Activated B cell treated with CpG ODN at 0.5 μM for 24 hours (primary cell): ENCODE data around the gene GOT1. TPM values are rescaled to one million over a fixed set of nuclear protein-coding genes. Genes with fewer than 3 reads are reported as not detected.

Source experiments
- ATAC-seq: fragments of 200-7000 bp; cut with Tn5 transposase; one replicate; pipeline ENCODE4 v1.10.0; 2021; ENCODE audit warnings: low read depth, mild to moderate bottlenecking, moderate library complexity
- CTCF ChIA-PET: fragments of 350-600 bp; sonication (Branson Sonifier 250); formaldehyde crosslinking; loops from one replicate; lab custom pipeline; 2021; ENCODE audit warnings: antibody characterized with exemption; lab: Charles Lee
- POLR2A ChIA-PET: fragments of 350-600 bp; sonication (Branson Sonifier 250); formaldehyde crosslinking; loops from one replicate; lab custom pipeline; 2021; ENCODE audit warnings: antibody characterized with exemption; lab: Charles Lee
- DNase-seq: peaks from one replicate; pipeline ENCODE4 v3.0.0; 2022
- H3K27ac Mint-ChIP-seq: one replicate; pipeline ENCODE4 v1.8.0; 2020; ENCODE audit warnings: mixed read lengths
- H3K27me3 Mint-ChIP-seq: one replicate; pipeline ENCODE4 v1.8.0; 2021; ENCODE audit warnings: mixed read lengths
- H3K36me3 Mint-ChIP-seq: one replicate; pipeline ENCODE4 v1.8.0; 2021; ENCODE audit warnings: low read depth, mixed read lengths
- H3K4me1 Mint-ChIP-seq: one replicate; pipeline ENCODE4 v1.8.0; 2021; ENCODE audit warnings: mixed read lengths
- H3K4me3 Mint-ChIP-seq: one replicate; pipeline ENCODE4 v1.8.0; 2020; ENCODE audit warnings: mild to moderate bottlenecking, mixed read lengths
- H3K9me3 Mint-ChIP-seq: one replicate; pipeline ENCODE4 v1.8.0; 2020; ENCODE audit warnings: mixed read lengths
- intact Hi-C: fragments of 100-400 bp; cut with micrococcal nuclease; formaldehyde crosslinking; loops from one replicate; pipeline ENCODE4 v1.15.1; 2024
- total RNA-seq: library from RNA; stranded (reverse); gene quantifications from 2 replicates; pipeline ENCODE4 v1.2.3, GENCODE V29; 2022
- TF ChIP-seq, protein P1 (sequence below): fragments of 200-600 bp; IDR thresholded peaks from one replicate; pipeline ENCODE4 v1.8.0; 2022; ENCODE audit warnings: antibody characterized with exemption, mild to moderate bottlenecking

The GOT1 gene
- total RNA-seq, 1 donor from 2014 or later = 31.4 TPM

DNA sequence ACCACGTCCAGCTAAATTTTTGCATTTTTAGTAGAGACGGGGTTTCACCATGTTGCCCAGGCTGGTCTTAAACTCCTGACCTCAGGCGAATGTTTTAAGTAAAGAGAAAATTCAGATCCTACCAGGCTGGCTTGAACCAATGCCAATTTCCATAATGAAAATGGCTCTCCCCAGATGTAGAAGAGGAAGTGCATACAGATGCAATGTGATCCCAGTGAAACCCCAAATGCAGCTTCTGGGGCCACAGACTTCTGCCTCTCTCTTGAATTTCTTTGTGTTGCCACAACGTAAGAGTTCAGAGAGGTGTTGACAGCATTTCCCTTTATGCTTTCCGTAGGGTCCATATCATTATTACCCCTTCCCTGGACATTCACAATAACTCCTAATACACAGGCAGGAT lies 29.6 kb upstream of the GOT1 start:
- no peak for ATAC-seq
- intact Hi-C loops = no loop called here
- no peaks in the 10 kb centered on the region for H3K36me3 Mint-ChIP-seq
- H3K4me1 Mint-ChIP-seq = no peaks in the 10 kb centered on the region
- DNase-seq = no peak
- peaks cover 25% of the 10 kb centered on the region for H3K27me3 Mint-ChIP-seq
- H3K4me3 Mint-ChIP-seq = no peak overlapping the region
- POLR2A ChIA-PET = no interaction called here
- TF ChIP-seq, protein P1, sequence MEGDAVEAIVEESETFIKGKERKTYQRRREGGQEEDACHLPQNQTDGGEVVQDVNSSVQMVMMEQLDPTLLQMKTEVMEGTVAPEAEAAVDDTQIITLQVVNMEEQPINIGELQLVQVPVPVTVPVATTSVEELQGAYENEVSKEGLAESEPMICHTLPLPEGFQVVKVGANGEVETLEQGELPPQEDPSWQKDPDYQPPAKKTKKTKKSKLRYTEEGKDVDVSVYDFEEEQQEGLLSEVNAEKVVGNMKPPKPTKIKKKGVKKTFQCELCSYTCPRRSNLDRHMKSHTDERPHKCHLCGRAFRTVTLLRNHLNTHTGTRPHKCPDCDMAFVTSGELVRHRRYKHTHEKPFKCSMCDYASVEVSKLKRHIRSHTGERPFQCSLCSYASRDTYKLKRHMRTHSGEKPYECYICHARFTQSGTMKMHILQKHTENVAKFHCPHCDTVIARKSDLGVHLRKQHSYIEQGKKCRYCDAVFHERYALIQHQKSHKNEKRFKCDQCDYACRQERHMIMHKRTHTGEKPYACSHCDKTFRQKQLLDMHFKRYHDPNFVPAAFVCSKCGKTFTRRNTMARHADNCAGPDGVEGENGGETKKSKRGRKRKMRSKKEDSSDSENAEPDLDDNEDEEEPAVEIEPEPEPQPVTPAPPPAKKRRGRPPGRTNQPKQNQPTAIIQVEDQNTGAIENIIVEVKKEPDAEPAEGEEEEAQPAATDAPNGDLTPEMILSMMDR = no peak
- H3K27ac Mint-ChIP-seq = no peak overlapping the region
- no peaks in the 10 kb centered on the region for H3K9me3 Mint-ChIP-seq
- CTCF ChIA-PET = no interaction called here

DNA sequence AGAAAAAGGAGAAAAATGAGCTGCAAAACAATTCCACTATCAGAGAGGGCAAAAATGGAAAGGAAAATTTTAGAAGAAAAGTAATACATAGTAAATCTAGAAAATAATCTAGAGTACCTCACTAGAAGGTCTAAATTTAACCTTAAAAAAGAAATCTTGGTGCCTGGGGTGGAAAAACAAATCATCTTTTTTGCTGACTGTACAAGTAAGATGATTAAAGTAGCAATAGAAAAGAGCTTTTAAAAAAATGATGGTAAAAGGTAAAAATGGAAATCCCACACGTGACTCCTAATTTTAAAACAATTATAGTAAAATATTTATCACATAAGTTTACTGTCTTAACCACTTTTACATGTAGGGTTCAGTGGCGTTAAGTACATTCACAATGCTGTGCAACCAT lies 28.8 kb upstream of the GOT1 start:
- CTCF ChIA-PET = no interaction called here

DNA sequence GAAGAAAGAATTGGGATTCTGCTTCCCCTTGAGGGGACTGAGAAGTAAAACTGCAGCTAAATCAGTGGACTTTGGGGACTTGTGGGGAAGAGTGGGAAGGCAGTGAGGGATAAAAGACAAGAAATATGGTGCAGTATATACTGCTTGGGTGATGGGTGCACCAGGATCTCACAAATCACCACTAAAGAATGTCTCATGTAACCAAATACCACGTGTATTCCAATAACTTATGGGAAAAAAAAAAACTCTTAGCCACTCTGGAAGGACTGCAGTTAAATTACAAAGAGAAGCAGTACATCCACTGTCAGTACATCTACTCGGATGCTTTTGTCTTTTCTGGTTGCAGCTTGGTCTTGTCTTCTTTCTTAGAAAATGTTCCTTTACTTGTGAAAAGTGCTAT lies 27.4 kb upstream of the GOT1 start:
- POLR2A ChIA-PET = no interaction called here

More for the DNA sequence above, 28.8 kb upstream of the GOT1 start:
- Mint-ChIP-seq H3K27me3 (peaks cover 25% of the 10 kb centered on the region), H3K4me3 (no peak overlapping the region), H3K36me3 (no peaks in the 10 kb centered on the region), H3K9me3 (no peaks in the 10 kb centered on the region), H3K27ac (no peak overlapping the region), H3K4me1 (no peaks in the 10 kb centered on the region)
- intact Hi-C loops = no loop called here
- ATAC-seq = no peak
- TF ChIP-seq, protein P1 = no peak
- POLR2A ChIA-PET = no interaction called here
- no peak for DNase-seq

DNA sequence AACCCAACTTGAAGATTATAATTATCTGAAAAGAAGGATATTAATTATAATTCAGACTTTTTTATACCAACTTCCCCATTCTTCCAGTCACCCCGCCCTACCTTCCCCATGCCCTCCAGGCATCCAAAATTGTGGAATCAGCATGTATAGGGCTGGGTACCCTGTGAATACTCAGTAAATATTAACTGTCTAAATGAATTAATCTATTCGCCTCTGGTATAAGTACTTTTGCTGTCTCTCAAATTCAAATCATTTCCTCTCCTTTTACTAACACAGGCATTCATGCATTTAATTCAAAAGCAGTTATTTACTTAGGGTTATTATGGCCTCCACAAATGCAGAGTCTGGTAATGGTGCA lies 26.5 kb upstream of the GOT1 start:
- Mint-ChIP-seq H3K36me3 (no peaks in the 10 kb centered on the region), H3K27me3 (peaks cover 32% of the 10 kb centered on the region), H3K4me3 (no peak overlapping the region), H3K4me1 (no peaks in the 10 kb centered on the region), H3K9me3 (no peaks in the 10 kb centered on the region), H3K27ac (no peak overlapping the region)
- ATAC-seq = no peak
- POLR2A ChIA-PET = no interaction called here
- TF ChIP-seq, protein P1 = no peak
- no peak for DNase-seq
- CTCF ChIA-PET = no interaction called here
- intact Hi-C loops = no loop called here

More for the DNA sequence above, 27.4 kb upstream of the GOT1 start:
- H3K27ac Mint-ChIP-seq = no peak overlapping the region
- ATAC-seq = no peak
- no peaks in the 10 kb centered on the region for H3K9me3 Mint-ChIP-seq
- H3K27me3 Mint-ChIP-seq = peaks cover 30% of the 10 kb centered on the region
- no peaks in the 10 kb centered on the region for H3K4me1 Mint-ChIP-seq
- H3K36me3 Mint-ChIP-seq = no peaks in the 10 kb centered on the region
- CTCF ChIA-PET = no interaction called here
- no peak overlapping the region for H3K4me3 Mint-ChIP-seq
- intact Hi-C loops = no loop called here
- TF ChIP-seq, protein P1 = no peak
- DNase-seq = no peak

DNA sequence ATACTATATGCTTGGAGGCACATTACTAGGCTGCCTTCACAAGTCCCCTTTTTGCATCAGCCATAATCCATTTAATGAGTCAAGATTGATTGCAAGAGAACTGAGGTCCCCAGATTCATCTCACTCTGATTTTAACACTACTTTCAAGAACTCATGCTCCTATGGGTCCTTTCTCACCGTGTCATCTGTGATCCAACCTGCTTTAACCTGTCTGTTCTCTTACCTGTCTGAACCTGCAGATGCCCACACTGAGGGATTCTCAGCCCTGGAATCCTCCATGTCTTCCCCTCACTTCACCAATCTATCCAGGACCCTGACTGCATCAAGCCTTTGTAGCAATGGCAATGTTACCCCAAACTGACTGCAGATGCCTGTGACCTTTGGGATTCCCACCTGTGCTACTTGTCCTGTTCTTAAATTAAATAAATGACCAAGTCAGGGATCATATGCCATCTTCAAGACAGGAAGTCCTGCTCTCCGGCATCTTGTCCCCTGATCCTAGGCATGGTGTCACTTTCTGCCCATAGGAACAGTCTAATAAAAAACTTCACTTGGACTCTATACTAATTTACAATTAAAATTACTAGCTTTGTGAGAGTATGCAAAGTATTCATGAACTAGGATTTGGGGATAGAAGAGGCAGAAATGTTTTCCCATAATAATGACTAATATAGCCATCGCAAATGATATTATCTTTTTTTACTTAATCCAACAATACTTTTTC lies 25.9 kb upstream of the GOT1 start:
- ATAC-seq = no peak
- ChIA-PET CTCF (no interaction called here), POLR2A (no interaction called here)
- no peak overlapping the region for H3K27ac Mint-ChIP-seq
- TF ChIP-seq, protein P1 = no peak
- intact Hi-C loops = no loop called here
- peaks cover 35% of the 10 kb centered on the region for H3K27me3 Mint-ChIP-seq
- DNase-seq = no peak
- no peaks in the 10 kb centered on the region for H3K4me1 Mint-ChIP-seq
- no peak overlapping the region for H3K4me3 Mint-ChIP-seq
- no peaks in the 10 kb centered on the region for H3K36me3 Mint-ChIP-seq
- H3K9me3 Mint-ChIP-seq = no peaks in the 10 kb centered on the region
